ENCODE measurements around the gene CFH. TPM values are rescaled to one million over a fixed set of nuclear protein-coding genes. Genes with fewer than 3 reads are reported as not detected.
"Not testable (repeated sequence)": the region's sequence is repeated elsewhere in the genome, so short reads cannot be mapped to it uniquely, and the experiment has no call there.

CFH gene
- polyA plus RNA-seq (ENCODE audit: insufficient read length in 3 of 3): 10 to 100 TPM; 21.9 to 26.1 (median 23.9) TPM
- long read RNA-seq, donor 1, partial matches to known transcripts: 0 of 4 reads
- long read RNA-seq, donor 1, other reads (novel, unspliced or antisense): 0 of 4 reads
- long read RNA-seq, donor 2: 0 reads
- long read RNA-seq, donor 3, partial matches to known transcripts: 0 of 5 reads
- long read RNA-seq, donor 3, other reads (novel, unspliced or antisense): 0 of 5 reads
- long read RNA-seq, donor 4: 0 reads
- long read RNA-seq, donor 5: 0 reads
- long read RNA-seq, donor 6: 0 reads
- long read RNA-seq, donor 7, partial matches to known transcripts: 0 of 1 reads
- long read RNA-seq, donor 7, other reads (novel, unspliced or antisense): 0 of 1 reads
- long read RNA-seq, donor 8, full-length matches to known transcripts: 2 of 2 reads
- long read RNA-seq, donor 8, partial matches to known transcripts: 0 of 2 reads
- long read RNA-seq, donor 8, other reads (novel, unspliced or antisense): 0 of 2 reads
- long read RNA-seq, donor 9, full-length matches to known transcripts: 4 of 4 reads
- long read RNA-seq, donor 9, partial matches to known transcripts: 0 of 4 reads
- long read RNA-seq, donor 9, other reads (novel, unspliced or antisense): 0 of 4 reads
- long read RNA-seq, donor 10: 0 reads
- long read RNA-seq, donor 11, partial matches to known transcripts: 0 of 2 reads
- long read RNA-seq, donor 11, other reads (novel, unspliced or antisense): 0 of 2 reads
- long read RNA-seq, donor 12: 0 reads
- long read RNA-seq, donor 13, partial matches to known transcripts: 0 of 1 reads
- long read RNA-seq, donor 13, other reads (novel, unspliced or antisense): 0 of 1 reads
- long read RNA-seq, donor 14, full-length matches to known transcripts: 8 of 8 reads
- long read RNA-seq, donor 14, partial matches to known transcripts: 0 of 8 reads
- long read RNA-seq, donor 14, other reads (novel, unspliced or antisense): 0 of 8 reads
- long read RNA-seq, donor 15, full-length matches to known transcripts: 2 of 2 reads
- long read RNA-seq, donor 15, partial matches to known transcripts: 0 of 2 reads
- long read RNA-seq, donor 15, other reads (novel, unspliced or antisense): 0 of 2 reads
- long read RNA-seq, donor 16, full-length matches to known transcripts: 3 of 3 reads
- long read RNA-seq, donor 16, partial matches to known transcripts: 0 of 3 reads
- long read RNA-seq, donor 16, other reads (novel, unspliced or antisense): 0 of 3 reads

GRCh38 chr1:196651637-196652215, at the start of gene CFH:
Gene CFH (plus strand): TSS chr1:196652043. CDS start chr1:196652118, 75 bp downstream.
- DNase-seq (ENCODE audit: extremely low read depth in 1 of 11, low read depth in 9 of 11, low spot score in 4 of 11): peak in 6 of 11 donors; percentile 4 to 27 (median 18)

DNA sequence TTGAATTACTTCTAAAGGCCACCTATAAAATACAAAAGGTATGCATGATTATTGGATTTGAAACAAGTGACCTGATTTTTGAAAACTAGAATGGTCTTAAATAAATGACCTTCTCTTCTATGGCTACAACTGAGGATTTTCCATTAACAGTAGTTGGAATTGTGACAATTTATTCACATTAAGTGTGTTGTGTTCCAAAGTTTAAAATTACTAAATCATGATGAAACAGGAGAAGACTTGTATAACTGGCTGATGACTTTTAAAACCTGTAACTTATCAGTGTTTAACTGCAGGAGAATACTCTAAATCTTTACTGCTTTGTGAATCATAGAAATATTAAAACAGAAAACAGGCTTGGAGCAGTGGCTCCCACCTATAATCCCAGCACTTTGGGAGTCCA, 48.2 kb upstream of the CFH start:
- DNase-seq (ENCODE audit: extremely low read depth in 1 of 11, low read depth in 9 of 11, low spot score in 4 of 11): no peak

- DNase-seq (ENCODE audit: extremely low read depth in 1 of 11, low read depth in 9 of 11, low spot score in 4 of 11): peak in 1 of 11 donors; percentile 9
Observed at GRCh38 chr1:196607981-196608380, 43.9 kb upstream of the CFH start.

GRCh38 chr1:196608390-196609369, 43.2 kb upstream of the CFH start, which contains the start of gene KCNT2:
Gene KCNT2 (minus strand): TSS chr1:196608440. CDS start chr1:196608309, 131 bp downstream.
- DNase-seq (ENCODE audit: extremely low read depth in 1 of 11, low read depth in 9 of 11, low spot score in 4 of 11): peak; percentile 69 to 90 (median 83)

- no peak for DNase-seq (ENCODE audit: extremely low read depth in 1 of 11, low read depth in 9 of 11, low spot score in 4 of 11)
Observed at GRCh38 chr1:196609370-196609737, 42.5 kb upstream of the CFH start.

- no peak for DNase-seq (ENCODE audit: extremely low read depth in 1 of 11, low read depth in 9 of 11, low spot score in 4 of 11)
Observed at GRCh38 chr1:196611873-196612272, 40.0 kb upstream of the CFH start.

GRCh38 chr1:196619721-196620120, 32.1 kb upstream of the CFH start:
- no peak for DNase-seq (ENCODE audit: extremely low read depth in 1 of 11, low read depth in 9 of 11, low spot score in 4 of 11)

DNA sequence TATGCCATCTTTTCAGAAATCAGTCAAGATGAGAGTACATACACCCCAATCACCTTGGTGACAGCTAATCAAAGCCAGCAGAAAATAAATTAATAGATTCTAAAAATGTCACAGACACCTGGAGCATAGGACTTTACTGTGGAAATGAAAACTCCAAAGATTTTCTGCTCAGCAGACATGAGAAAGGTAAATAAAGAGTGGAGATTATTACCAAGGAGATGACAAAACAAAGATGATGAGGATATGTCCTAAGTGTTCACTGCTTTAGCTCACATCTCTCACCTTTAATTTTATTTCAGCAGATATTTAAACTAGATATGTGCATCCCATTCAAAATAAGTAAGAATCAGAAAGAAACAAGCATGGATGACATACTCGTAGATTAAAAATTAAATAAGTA, 28.8 kb upstream of the CFH start:
- DNase-seq (ENCODE audit: extremely low read depth in 1 of 11, low read depth in 9 of 11, low spot score in 4 of 11): no peak

DNA sequence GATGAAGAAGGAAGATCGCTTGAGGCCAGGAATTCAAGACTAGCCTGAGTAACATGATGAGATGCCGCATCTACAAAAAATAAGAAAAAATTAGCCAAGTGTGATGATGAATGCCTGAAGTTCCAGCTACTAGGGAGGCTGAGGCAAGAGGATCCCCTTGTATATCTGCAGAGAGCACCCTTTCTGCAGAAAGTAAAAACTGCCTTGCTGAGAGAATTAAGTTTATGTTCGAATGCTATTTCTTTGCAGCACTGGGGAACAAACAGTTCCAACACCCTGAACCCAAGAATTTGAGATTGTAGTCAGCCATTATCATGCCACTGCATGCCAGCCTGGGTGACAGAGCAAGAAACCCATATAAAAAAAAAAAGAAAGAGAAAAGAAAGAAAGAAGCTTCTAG, 23.0 kb upstream of the CFH start:
- no peak for DNase-seq (ENCODE audit: extremely low read depth in 1 of 11, low read depth in 9 of 11, low spot score in 4 of 11)

GRCh38 chr1:196637606-196638005, 14.2 kb upstream of the CFH start:
- no peak for DNase-seq (ENCODE audit: extremely low read depth in 1 of 11, low read depth in 9 of 11, low spot score in 4 of 11)

- no peak for DNase-seq (ENCODE audit: extremely low read depth in 1 of 11, low read depth in 9 of 11, low spot score in 4 of 11)
Observed at GRCh38 chr1:196638466-196638865, 13.4 kb upstream of the CFH start.

- not testable (repeated sequence) for DNase-seq (ENCODE audit: extremely low read depth in 1 of 11, low read depth in 9 of 11, low spot score in 4 of 11)
Observed at GRCh38 chr1:196639291-196639690, 12.6 kb upstream of the CFH start.

- DNase-seq (ENCODE audit: extremely low read depth in 1 of 11, low read depth in 9 of 11, low spot score in 4 of 11): no peak
Observed at GRCh38 chr1:196640976-196641375, 10.9 kb upstream of the CFH start.

GRCh38 chr1:196649990-196650389, 1.9 kb upstream of the CFH start:
- DNase-seq (ENCODE audit: extremely low read depth in 1 of 11, low read depth in 9 of 11, low spot score in 4 of 11): no peak

DNA sequence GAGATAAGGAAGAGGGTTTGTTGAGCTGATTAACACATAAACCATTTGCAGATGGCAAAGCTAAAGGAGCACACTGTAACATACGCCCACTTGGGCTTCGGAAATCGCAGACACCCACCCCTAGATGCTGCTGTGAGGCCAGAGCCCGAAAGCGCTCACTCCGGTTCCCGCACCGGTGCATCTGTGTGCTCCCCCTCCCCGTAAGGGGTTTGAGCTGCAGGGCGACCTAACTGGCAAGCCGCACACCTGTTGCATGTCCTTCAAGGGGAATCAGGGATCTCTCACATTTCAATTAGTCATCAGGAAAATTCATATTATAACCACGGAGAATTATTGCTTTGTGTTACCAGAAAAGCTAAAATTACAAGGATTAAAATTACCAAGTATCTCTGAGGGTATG, 1.4 kb upstream of the CFH start:
- no peak for DNase-seq (ENCODE audit: extremely low read depth in 1 of 11, low read depth in 9 of 11, low spot score in 4 of 11)

GRCh38 chr1:196651079-196651478, 764 bp upstream of the CFH start:
- no peak for DNase-seq (ENCODE audit: extremely low read depth in 1 of 11, low read depth in 9 of 11, low spot score in 4 of 11)

- DNase-seq (ENCODE audit: extremely low read depth in 1 of 11, low read depth in 9 of 11, low spot score in 4 of 11): no peak
Observed at GRCh38 chr1:196654271-196654670, 2.4 kb downstream of the CFH start.

DNA sequence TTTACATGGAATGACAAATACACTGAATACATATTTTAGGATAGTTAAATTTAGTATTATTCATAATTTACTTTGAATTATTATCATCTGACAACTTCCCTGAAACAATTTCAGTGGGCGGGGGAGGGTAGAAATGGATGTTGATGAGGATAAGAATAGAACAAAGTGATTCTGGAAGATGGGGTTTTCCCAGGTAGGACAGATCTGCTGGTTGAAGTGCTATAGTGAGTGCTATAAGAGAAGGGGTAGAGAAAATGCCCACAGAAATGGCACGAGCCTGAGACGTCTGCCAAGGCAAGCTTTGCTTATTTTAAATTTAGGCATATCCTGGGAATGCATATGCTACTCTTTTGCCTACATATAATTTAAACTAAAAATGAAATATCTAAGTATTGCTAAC, 3.2 kb downstream of the CFH start:
- DNase-seq (ENCODE audit: extremely low read depth in 1 of 11, low read depth in 9 of 11, low spot score in 4 of 11): no peak
